ENCODE results near the gene ECHDC3.

ECHDC3 gene

GRCh38 chr10:11721806-11722205, 20.4 kb upstream of the ECHDC3 start:
- TF ChIP-seq CTCF (IDR thresholded peaks at IDR 0.05): no peak

- no peak for TF ChIP-seq CTCF (IDR thresholded peaks at IDR 0.05)
Measured at GRCh38 chr10:11723359-11723758, 18.8 kb upstream of the ECHDC3 start.

GRCh38 chr10:11724938-11725776, 17.0 kb upstream of the ECHDC3 start:
- TF ChIP-seq CTCF (IDR thresholded peaks at IDR 0.05): peak; percentile 70

GRCh38 chr10:11725912-11726311, 16.3 kb upstream of the ECHDC3 start:
- TF ChIP-seq CTCF (IDR thresholded peaks at IDR 0.05): no peak

- TF ChIP-seq CTCF (IDR thresholded peaks at IDR 0.05): no peak
Measured at GRCh38 chr10:11727563-11727962, 14.6 kb upstream of the ECHDC3 start.

- no peak for TF ChIP-seq CTCF (IDR thresholded peaks at IDR 0.05)
Measured at GRCh38 chr10:11728353-11728752, 13.8 kb upstream of the ECHDC3 start.

- no peak for TF ChIP-seq CTCF (IDR thresholded peaks at IDR 0.05)
Measured at GRCh38 chr10:11729790-11730315, 12.3 kb upstream of the ECHDC3 start.
